Activated naive CD4-positive, alpha-beta T cell treated with Interleukin-2 at 50 U/mL for 16 hours (primary cell): ENCODE measurements around the gene CETP.

Experiments used
- DNase-seq: peaks from one replicate; pipeline ENCODE4 v3.0.0-alpha.2; 2020

The CETP gene, protein sequence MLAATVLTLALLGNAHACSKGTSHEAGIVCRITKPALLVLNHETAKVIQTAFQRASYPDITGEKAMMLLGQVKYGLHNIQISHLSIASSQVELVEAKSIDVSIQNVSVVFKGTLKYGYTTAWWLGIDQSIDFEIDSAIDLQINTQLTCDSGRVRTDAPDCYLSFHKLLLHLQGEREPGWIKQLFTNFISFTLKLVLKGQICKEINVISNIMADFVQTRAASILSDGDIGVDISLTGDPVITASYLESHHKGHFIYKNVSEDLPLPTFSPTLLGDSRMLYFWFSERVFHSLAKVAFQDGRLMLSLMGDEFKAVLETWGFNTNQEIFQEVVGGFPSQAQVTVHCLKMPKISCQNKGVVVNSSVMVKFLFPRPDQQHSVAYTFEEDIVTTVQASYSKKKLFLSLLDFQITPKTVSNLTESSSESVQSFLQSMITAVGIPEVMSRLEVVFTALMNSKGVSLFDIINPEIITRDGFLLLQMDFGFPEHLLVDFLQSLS

DNA sequence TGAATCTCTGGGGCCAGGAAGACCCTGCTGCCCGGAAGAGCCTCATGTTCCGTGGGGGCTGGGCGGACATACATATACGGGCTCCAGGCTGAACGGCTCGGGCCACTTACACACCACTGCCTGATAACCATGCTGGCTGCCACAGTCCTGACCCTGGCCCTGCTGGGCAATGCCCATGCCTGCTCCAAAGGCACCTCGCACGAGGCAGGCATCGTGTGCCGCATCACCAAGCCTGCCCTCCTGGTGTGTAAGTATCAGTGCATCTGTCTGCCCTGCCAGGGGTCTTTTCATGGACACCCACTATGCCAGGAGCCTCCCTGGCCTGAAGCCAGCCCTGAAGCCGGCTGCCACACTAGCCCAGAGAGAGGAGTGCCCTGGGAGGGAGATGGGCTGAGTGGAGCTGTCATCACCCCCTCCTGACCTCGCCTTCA, at the start of gene CETP:
TSS of gene CETP (plus strand) at position 100 of the 431 bp plus-strand sequence. CDS start at position 130, 30 bp downstream.
- no peak for DNase-seq

DNA sequence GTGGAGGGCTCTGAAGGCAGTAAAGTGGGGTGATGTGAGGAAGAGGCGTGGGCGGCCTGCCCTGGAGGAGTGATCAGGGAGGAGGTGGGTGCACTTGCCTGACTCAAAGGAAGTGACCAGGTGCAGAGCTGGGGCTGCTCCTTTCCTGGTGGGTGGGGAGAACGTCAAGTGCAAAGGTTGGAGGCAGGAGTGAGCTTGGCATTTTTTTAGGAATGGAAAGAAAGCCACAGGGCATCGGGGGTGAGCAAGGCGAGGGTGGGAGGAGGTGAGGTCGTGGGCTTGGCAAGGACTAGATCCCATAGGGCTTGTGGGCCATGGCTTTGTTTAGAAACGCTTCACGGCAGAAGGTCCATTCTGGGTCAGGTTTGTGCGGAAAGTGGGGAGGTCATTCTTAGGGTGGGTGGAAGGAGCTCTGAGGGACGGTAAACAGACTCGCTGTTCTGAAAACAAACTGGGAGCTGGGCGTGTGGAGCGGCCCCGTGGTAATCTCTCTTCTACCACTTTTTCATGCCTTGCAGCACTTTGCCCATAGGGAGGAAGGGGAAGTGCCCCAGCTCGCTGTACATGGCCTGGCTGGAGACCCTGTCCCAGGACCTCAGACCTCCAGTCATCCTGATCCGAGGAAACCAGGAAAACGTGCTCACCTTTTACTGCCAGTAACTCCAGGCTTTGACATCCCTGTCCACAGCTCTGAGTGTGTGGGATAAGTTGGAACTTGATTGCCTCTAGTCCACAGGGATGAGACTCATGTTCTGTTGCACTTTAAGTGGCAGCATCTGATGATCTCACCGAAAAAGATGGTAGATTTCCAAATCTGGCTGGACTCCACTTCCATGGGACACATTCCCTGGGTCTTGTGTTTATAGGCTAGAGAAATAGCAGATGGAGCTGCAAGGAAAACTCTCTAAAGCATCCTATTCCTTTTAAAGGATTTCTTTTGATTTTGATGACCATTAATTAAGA, 48.7 kb upstream of the CETP start:
- DNase-seq: no peak

DNA sequence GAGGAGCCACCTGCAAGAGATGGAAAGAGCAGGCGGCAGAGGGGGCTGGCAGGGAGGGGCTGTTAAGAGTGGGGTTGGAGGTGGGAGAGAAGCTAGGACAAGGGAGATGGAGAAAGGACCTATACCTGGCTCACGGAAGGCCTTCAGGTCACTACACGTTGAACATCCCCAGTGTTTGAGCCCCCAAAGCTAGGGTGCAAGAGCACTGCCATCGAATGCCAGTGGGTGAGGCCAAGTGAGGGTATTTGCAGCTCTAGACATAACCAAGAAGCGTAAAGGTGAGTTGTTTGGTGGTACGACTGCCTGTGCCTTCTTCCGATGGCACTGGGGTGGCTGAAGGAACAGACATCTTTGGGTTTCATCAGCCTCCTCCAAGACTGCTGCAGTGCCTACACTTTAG, 46.9 kb upstream of the CETP start:
- no peak for DNase-seq

DNA sequence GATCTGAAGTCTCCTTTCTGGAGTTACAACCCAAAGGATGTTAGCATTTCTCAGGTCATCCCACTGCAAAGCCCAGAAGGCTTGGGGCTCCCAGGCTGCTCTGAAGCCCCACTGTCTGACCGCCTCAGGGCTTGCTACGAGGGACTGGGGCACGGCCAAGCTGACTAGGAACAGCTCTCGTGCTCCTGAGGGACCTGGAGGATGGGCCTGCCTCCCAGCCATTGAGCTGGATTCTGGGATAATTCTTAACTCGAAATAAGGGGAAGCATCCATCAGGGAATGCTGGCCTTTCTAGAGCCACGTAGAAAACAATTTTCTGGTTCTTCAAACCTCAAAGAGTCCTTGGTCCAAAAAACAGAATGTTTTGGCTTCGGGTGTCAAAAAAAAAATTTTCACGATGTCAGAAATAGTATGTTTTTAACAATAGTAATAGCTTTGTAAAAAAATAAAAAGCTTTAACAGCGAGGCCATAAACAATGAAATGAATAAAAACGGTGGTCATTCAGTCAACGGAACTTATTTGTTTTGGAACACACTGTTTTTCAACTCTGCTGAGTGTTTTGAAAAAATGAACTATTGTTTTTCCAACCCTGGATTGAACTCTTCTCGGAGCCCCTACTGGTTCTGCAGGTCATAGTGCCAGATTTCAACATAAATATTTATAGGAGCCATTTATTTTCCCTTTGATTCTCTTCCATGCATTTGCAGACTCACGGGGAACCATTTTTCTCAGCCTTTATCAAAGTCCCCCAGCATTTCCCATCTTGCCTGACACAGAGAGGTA, 46.2 kb upstream of the CETP start:
- DNase-seq: no peak

DNA sequence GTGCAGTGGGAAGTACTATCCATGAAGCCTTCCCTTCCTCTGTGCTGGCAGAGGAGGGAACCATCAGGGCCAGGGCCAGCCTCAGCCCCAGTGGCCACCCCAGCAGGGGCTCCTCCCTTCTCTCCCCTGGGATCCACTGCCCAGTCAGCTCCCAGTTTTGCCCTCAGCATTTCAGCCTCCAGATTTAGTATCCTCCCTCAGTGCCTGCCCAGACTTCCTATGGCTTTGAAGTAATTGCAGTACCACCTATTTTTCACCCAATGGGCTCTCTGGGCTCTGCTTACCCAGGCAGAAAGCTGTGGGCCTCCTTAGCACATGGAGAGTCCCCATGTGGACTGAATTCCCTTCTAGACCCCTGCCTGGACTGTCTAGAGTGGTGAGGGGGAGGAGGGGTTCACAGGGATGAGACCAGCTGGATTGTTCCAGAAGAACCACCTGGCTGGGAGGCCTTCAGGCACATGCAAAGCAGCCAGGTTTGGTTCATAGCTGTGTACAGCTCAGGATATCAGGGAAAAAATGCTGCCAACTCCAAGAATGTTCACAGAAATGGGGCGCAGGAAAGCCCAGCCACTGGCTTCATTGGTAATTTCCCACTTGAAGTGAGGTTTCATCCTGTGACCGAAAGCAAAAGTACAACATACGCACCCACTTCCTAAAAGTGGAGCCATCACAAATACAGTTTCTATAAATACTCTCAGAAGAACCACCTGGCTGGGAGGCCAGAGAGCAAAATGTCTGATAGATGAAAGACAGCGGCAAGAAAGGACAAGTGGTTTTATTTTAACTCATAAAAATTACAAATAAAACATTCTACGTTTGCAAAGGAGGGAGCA, 45.0 kb upstream of the CETP start:
- DNase-seq: peak; percentile 21

DNA sequence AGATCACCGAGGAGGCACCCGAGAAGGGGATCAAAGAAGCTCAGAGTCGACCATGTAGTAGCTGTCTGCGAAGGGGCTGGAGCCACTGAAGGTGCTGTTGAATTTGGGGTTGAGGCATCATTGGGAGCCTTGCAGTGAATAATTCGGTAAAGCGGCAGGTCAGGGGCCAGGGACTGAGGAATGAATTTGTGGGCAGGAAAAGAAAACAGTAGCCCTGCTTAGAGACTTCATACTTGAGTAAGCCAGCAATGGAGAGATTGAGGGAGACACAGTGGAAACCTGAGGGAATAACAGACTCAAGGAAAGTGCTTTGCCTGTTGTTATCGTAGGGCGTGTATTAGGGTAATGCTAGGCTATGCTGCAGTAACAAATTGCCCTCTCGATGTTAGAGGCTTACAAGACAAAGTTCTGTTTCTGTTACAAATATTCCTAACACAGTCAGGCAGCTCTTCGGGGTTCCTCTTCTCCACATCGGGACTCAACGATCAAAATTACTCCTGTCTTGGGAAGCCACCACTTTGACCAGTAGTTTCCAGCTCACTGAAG, 43.2 kb upstream of the CETP start:
- DNase-seq: no peak

DNA sequence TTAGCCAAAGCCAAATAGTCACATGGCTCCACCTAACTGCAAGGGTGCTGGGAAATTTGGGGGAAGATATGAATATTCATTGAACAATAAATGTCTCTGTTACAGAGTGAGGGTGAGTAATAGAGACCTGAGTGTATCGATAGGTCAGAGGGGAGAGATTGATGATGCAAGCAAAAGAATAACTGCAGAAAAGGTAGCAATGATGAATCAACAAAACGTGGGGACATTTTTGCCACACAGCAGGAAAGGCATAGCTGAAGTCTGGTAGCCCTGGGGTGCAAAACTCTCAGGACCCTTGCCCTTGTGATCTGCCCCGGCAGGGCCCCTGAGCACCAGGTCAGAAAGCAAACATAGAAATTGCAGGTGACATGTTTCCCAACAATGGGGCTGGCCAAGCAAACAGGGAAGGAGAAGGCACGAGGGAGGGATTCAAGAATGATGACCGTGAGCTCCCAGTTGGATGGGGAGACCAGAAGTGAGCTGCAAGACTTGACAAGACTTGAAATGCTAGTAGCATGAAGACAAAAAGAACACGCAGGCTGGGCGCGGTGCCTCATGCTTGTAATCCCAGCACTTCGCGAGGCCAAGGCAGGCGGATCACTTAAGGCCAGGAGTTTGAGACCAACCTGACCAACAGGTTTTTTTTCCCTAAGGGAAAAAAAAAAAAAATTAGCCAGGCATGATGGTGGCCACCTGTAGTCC, 42.5 kb upstream of the CETP start:
- no peak for DNase-seq

DNA sequence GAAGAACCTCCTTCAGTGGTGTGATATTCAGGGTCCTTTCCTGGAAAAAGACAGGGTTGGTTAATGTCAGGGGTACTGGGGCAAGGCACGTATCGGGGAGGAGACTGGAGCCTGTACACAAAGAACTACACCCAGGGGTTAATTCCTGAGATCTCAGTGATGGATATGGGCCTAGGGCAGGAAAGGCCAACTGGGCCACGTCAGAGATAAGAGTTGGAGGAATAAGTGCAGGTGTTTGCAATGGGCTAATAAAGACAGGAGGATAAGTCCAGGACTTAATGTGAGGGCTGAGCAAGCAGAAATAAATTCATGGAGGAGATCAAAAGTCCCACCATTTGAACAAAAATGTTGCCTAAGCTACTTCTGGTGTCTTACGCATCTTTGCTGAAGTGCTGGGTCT, 40.2 kb upstream of the CETP start:
- no peak for DNase-seq

DNA sequence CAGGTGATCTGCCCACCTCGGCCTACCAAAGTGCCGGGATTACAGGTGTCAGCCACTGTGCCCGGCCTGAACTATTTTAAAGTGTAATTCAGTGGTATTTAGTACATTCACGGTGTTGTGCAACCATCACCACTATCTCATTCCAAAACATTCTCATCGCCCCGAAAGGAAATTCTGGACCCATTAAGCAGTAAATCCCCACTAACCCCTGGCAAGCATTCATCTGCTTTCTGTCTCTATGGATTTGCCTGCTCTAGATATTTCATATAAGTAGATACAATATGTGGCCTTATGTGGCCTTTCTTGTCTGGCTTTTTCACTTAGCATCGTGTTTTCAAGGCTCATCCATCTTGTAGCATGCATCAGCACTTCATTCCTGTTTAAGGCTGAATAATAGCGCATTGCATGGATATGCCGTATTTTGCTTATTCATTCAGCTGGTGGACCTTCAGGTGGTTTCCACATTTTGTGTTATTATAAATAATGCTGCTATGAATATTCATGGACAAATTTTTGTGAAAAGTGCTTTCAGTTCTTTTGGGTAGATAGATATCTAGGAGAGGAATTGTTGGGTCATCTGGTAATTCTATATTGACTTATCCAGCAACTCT, 38.2 kb upstream of the CETP start:
- DNase-seq: no peak

DNA sequence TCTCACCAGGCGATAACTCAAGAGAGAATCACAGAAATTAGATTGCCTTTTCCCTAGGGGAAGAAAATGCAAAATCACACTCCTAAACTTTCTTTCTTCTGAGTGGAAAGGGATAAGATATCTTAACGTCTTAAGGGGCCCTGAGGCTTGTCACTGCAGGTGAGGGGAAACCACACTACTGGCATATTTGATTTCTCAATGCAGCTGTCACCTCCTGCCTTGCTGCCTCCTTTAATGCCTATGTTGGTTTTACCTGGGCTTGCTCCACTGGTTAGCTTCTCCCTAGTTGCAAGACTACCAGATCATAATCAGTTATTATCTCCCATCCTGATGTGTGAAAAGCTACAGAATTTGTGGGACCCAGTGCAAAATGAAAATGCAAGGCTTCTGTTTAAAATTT, 34.3 kb upstream of the CETP start:
- DNase-seq: no peak

DNA sequence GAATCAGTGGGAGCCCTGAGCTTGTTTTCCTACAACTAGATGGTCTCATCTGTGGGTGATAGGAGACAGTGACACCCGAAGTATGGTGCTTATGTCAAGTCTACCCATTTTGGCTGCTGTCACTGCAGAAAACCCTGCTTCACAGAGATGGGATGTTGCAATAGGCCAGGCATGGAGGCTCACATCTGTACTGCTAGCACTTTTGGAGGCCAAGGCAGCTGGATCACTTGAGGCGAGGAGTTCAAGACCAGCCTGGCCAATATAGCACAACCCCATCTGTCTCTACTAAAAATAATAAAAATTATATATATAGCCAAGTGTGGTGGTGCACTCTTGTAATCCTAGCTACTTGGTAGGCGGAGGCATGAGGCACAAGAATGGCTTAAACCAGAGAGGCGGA, 32.1 kb upstream of the CETP start:
- no peak for DNase-seq

DNA sequence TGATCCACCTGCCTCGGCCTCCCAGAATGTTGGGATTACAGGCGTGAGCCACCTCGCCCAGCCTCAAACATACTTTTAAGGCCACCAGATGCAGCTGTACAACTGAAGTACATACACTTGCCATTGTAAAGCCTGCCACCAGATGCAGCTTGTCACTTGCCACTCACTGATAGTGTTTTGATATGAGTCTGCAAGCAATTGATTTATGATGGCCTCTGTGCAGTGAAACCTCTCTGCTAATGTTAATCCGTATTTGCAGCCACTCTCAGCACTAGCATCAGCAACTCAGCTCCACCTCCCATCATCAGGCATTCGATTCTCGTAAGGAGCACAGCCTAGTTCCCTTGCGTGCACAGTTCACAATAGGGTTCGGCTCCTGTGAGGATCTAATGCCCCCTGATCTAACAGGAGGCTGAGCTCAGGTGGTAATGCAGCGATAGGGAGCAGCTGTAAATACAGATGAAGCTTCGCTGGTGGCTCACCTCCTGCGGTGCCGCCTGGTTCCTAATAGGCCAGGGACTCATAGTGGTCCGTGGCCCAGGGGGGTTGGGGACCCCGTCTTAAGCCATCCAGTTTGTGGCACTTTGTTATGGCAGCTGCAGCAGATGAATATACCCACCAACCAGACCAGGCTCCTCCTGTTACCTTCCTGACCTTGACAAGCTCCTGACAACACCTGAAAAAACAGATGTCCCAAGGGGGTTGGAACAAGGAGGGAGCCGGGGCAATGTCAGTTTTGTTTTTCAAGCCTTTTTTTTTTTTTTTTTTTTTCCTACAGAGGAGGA, 31.1 kb upstream of the CETP start:
- no peak for DNase-seq

DNA sequence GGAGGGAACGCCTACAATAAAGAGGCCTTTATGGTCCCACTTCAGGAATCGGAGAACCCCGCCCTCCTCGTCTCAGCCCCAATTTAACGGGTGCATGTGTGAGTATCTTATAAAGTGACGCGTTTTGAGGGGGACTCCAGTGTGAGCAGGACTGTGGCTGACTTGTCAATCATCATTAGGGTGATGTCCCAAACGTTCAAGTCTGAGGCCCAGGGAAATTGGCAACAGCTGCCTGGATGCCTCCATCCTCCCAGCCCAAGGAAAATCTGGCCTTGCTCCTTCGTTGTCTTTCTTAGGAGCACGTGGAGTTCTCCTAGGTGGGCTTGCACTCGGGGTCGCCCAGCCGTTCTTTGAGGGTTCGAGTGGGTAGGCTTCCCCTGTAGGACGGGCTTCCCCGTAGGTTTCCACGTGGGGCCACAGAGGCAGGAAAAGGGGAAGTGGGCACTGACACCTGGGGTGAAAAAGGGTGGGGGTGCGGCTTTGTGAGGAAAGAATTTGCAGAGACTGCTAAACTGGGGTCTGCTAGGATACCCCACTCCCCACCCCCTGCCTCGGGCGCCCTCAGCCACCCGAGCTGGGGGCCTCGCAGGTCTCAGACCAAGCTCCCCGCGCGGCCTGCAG, 30.4 kb upstream of the CETP start:
- no peak for DNase-seq

DNA sequence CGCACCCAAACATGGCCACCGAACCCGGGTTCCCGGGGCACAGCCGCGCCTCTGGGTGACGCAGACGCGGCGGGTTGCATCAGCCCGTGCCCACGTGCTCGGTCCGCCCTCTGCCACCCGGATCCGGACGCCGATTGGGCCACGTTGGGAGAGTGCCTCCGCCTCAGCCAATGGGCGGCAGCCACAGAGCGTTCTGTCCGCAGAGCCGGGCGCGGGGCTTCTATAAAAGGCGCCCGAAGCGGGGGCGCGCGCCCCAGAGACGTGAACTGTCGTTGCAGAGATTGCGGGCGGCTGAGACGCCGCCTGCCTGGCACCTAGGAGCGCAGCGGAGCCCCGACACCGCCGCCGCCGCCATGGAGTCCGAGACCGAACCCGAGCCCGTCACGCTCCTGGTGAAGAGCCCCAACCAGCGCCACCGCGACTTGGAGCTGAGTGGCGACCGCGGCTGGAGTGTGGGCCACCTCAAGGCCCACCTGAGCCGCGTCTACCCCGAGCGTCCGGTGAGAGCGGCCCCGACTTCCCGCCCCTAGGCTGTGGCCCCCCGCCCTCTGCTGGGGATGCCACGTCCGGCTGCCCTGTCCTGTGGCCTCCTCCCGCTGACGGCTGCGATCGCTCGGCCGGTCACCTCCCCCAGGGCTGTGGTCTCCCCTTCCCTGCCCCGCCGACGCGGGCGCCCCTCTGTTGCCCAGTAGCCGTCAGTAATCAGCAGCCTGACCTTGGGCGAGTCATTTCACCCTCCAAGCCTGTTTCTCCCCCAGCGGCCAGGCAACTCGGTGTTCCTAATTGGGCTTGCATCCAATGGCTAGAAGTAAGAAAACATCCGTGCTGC, 29.6 kb upstream of the CETP start, which contains the start of gene HERPUD1:
TSS of gene HERPUD1 (plus strand) at position 251 of the 829 bp plus-strand sequence. CDS start at position 354, 103 bp downstream.
- DNase-seq: peak; percentile 99

DNA sequence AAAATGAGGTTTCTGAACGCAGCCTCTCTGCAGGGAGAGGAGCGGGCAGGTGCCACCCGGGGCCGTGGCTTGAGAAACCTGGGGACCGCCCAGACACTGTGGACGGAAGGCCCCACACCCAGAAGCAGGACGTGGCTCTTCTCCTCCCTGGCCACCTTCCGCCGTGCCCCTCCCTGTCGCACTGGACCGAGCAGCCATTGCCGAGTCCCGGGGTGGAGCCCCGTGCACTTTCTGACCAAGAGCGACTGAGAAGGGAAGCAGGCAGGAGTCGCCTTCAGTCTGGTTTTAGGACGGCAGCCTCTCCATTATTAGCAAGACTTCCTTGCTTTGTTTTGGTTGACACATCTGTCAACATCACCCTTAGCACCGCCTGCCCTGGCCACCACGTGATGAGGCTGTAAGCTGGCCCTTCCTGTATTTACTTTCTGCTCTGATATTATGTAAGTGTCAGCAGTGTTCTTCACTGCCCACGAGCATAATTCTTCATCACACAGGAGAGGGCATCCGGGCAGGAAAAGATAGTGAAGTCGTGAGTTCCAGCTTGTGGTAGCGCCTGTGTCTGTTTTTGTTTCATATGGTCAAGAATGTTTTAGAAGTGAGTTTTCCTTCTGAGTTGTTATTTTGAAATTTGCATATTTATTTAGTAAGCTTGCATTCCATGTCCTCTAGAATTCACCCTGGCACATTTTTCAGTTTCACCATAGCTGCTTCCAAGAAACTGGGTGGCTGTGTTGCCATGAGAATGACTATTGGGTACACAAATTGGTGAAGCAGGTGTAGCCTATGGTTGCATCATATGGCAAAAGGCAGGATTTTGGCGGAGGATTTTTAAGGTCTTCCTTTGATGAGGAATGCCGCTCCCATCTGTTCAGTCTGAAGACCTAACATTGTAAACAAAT, 28.8 kb upstream of the CETP start:
- DNase-seq: peak; percentile 46

DNA sequence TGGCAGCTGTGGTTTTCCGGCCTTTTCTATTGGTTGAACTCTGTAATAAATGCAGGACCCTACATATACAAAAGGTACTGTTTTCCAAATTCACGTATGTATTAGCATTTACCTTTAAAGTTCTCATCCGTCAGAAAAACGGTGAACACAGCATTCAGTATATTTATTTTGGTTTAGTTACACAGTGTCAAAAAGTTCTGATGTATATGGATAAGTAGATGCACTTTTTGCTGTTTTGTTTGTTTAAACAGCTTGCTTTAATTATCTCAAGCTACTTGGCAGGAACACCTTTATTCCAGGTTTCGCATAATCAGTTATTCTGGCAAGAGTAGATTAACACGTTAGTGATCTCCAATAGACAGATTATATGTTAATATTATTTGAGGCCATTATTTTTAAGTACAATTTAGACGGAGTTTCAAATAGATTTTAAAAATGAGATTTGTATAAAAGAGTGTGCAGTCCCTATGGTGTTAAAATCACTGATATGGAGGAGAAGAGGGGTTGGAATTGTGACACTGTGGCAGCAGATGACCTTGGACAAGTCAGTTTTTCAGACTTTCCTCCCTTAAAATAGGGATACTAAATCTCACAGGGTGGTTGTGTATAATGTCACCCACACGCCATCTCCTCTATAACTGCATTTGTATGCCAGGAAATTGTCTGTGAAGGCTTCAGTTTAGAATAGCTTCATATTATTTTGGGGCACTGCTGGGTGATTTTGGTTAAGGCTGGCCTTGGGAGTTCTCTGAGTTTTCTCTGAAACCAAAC, 27.7 kb upstream of the CETP start:
- no peak for DNase-seq
